HUES64 (cell line): Measurements from ENCODE around the gene TERF2IP.

Experiments used
- H3K27ac ChIP-seq: 2 replicates; pipeline ENCODE4 v1.7.0; 2013; ENCODE audit warnings: low read depth, low read length, inconsistent platforms
- H3K27me3 ChIP-seq: 2 replicates; pipeline ENCODE4 v1.6.1; 2013; ENCODE audit warnings: mild to moderate bottlenecking, low read length; ENCODE audit not compliant: insufficient read depth
- H3K36me3 ChIP-seq: 2 replicates; pipeline ENCODE4 v1.6.1; 2013; ENCODE audit warnings: mild to moderate bottlenecking, low read length; ENCODE audit not compliant: insufficient read depth
- H3K4me1 ChIP-seq: 2 replicates; pipeline ENCODE4 v1.6.1; 2013; ENCODE audit warnings: mild to moderate bottlenecking, low read length, moderate library complexity; ENCODE audit not compliant: insufficient read depth
- H3K4me3 ChIP-seq: 2 replicates; pipeline ENCODE4 v1.5.1; 2013; ENCODE audit warnings: mild to moderate bottlenecking, low read length, moderate library complexity
- H3K9ac ChIP-seq: 2 replicates; pipeline ENCODE4 v1.6.1; 2013; ENCODE audit warnings: mild to moderate bottlenecking, low read depth, low read length
- H3K9me3 ChIP-seq: 2 replicates; pipeline ENCODE4 v1.6.1; 2013; ENCODE audit warnings: low read depth, low read length; ENCODE audit not compliant: insufficient read depth
- WGBS: fragments of 150-250, 120-280 bp; methylation state at CpG from one replicate; pipeline ENCODE4 v1.1.7; 2013; ENCODE audit warnings: missing lambda C conversion rate; 5-methylcytosine and 5-hydroxymethylcytosine counted together

The TERF2IP gene

GRCh38 chr16:75682308-75682707 lies 34.7 kb downstream of the TERF2IP start:
- H3K27me3 ChIP-seq, result no peaks in the 10 kb centered on the region
- peaks cover 35% of the 10 kb centered on the region for H3K9me3 ChIP-seq
- 89% methylated on average over 14 of the region's 14 CpGs for WGBS
- no peaks in the 10 kb centered on the region for H3K4me1 ChIP-seq
- H3K36me3 ChIP-seq, result no peaks in the 10 kb centered on the region
- H3K9ac ChIP-seq, result no peak overlapping the region
- H3K4me3 ChIP-seq, result no peak overlapping the region
- no peak overlapping the region for H3K27ac ChIP-seq

- H3K9me3 ChIP-seq, result peaks cover 55% of the 10 kb centered on the region
- H3K36me3 ChIP-seq, result no peaks in the 10 kb centered on the region
- H3K4me3 ChIP-seq, result no peak overlapping the region
- H3K27me3 ChIP-seq, result no peaks in the 10 kb centered on the region
- H3K27ac ChIP-seq, result no peak overlapping the region
- H3K9ac ChIP-seq, result no peak overlapping the region
- no peaks in the 10 kb centered on the region for H3K4me1 ChIP-seq
These were observed 39.8 kb downstream of the TERF2IP start for GRCh38 chr16:75687361-75687760.

GRCh38 chr16:75695708-75696107 lies 48.1 kb downstream of the TERF2IP start:
- H3K27ac ChIP-seq, result no peak overlapping the region
- 88% methylated on average over 6 of the region's 6 CpGs for WGBS
- H3K4me3 ChIP-seq, result no peak overlapping the region
- H3K27me3 ChIP-seq, result no peaks in the 10 kb centered on the region
- H3K9me3 ChIP-seq, result 0 out of 2 replicates have a peak, but pooled peaks cover under 1% of the 10 kb centered on the region
- H3K36me3 ChIP-seq, result no peaks in the 10 kb centered on the region
- H3K9ac ChIP-seq, result no peak overlapping the region
- H3K4me1 ChIP-seq, result no peaks in the 10 kb centered on the region

GRCh38 chr16:75697571-75697970 lies 50.0 kb downstream of the TERF2IP start:
- WGBS, result 86% methylated on average over 5 of the region's 5 CpGs
- no peaks in the 10 kb centered on the region for H3K36me3 ChIP-seq
- H3K4me3 ChIP-seq, result no peak overlapping the region
- H3K27ac ChIP-seq, result no peak overlapping the region
- peaks cover 6% of the 10 kb centered on the region for H3K4me1 ChIP-seq
- no peaks in the 10 kb centered on the region for H3K9me3 ChIP-seq
- H3K27me3 ChIP-seq, result no peaks in the 10 kb centered on the region
- H3K9ac ChIP-seq, result no peak overlapping the region

GRCh38 chr16:75701361-75701760 lies 53.8 kb downstream of the TERF2IP start, which contains the start of gene DUXB:
Gene DUXB (minus strand): TSS chr16:75701461. CDS start chr16:75701418, 43 bp downstream.
- no peaks in the 10 kb centered on the region for H3K36me3 ChIP-seq
- H3K4me3 ChIP-seq, result no peak within 1 kb of the TSS
- no peak within 1 kb of the TSS for H3K27ac ChIP-seq
- H3K9ac ChIP-seq, result no peak within 1 kb of the TSS
- 88% methylated on average over 4 of the region's 5 CpGs for WGBS
- H3K27me3 ChIP-seq, result no peaks in the 10 kb centered on the region
- peaks cover 6% of the 10 kb centered on the region for H3K4me1 ChIP-seq
- H3K9me3 ChIP-seq, result no peaks in the 10 kb centered on the region

- H3K27me3 ChIP-seq, result no peaks in the 10 kb centered on the region
- no peak overlapping the region for H3K9ac ChIP-seq
- no peak overlapping the region for H3K27ac ChIP-seq
- H3K9me3 ChIP-seq, result no peaks in the 10 kb centered on the region
- peaks cover 6% of the 10 kb centered on the region for H3K4me1 ChIP-seq
- no peak overlapping the region for H3K4me3 ChIP-seq
- 76% methylated on average over 2 of the region's 2 CpGs for WGBS
- H3K36me3 ChIP-seq, result no peaks in the 10 kb centered on the region
These were observed 54.7 kb downstream of the TERF2IP start for GRCh38 chr16:75702242-75702641.

GRCh38 chr16:75703306-75703705 lies 55.7 kb downstream of the TERF2IP start:
- no peak overlapping the region for H3K4me3 ChIP-seq
- H3K27me3 ChIP-seq, result no peaks in the 10 kb centered on the region
- peaks cover 6% of the 10 kb centered on the region for H3K4me1 ChIP-seq
- WGBS, result 93% methylated on average over 4 of the region's 4 CpGs
- no peak overlapping the region for H3K27ac ChIP-seq
- no peaks in the 10 kb centered on the region for H3K9me3 ChIP-seq
- H3K36me3 ChIP-seq, result no peaks in the 10 kb centered on the region
- no peak overlapping the region for H3K9ac ChIP-seq
